Right cardiac atrium (tissue), 5 donors: ENCODE results near the gene PAX2. TPM values are rescaled to one million over a fixed set of nuclear protein-coding genes. Genes with fewer than 3 reads are reported as not detected.

Experiments used
- ATAC-seq, 2 donors: fragments of 200-7000 bp; cut with Tn5 transposase; one replicate each; pipeline versions ENCODE4 v1.8.0 to v1.9.1; 2020; ENCODE audit warnings: moderate library complexity in 2 of 2, mild to moderate bottlenecking in 1 of 2
- DNase-seq, 3 donors: peaks; one replicate each; pipeline ENCODE4 v3.0.0-alpha.2; 2020
- H3K27ac ChIP-seq: one replicate; pipeline ENCODE4 v1.5.1; 2013; ENCODE audit warnings: mild to moderate bottlenecking, low read length, control low read depth, moderate library complexity
- H3K27me3 ChIP-seq: one replicate; pipeline ENCODE4 v1.6.1; 2013; ENCODE audit not compliant: control insufficient read depth, insufficient read depth
- H3K4me1 ChIP-seq: one replicate; pipeline ENCODE4 v1.6.1; 2013; ENCODE audit warnings: low read length; ENCODE audit not compliant: control insufficient read depth, insufficient read depth
- H3K4me3 ChIP-seq: one replicate; pipeline ENCODE4 v1.5.1; 2013; ENCODE audit warnings: low read length, control low read depth
- H3K9me3 ChIP-seq: one replicate; pipeline ENCODE4 v1.6.1; 2013; ENCODE audit warnings: low read length; ENCODE audit not compliant: control insufficient read depth
- WGBS: extraction: QIAGEN DNeasy Blood & Tissue Kit; methylation state at CpG from one replicate; pipeline ENCODE4 v1.1.7; 2013; 5-methylcytosine and 5-hydroxymethylcytosine counted together
- intact Hi-C, 4 donors: fragments of 100-400 bp; cut with DNase I; formaldehyde crosslinking; loops; one replicate each; pipeline versions ENCODE4 v1.11.0 to v1.14.0; 2022 to 2023
- polyA plus RNA-seq: library from polyadenylated mRNA; stranded (reverse); fragments of 200-250 nt; gene quantifications from one replicate; pipeline ENCODE4 v1.2.3, GENCODE V29; 2013
- total RNA-seq, 4 donors: library from RNA; stranded (reverse); fragmentation: NEBNext Ultra II Directional; extraction: Animal tissue kit (Norgen Biotek cat#: 25700); gene quantifications; one replicate each; pipeline ENCODE4 v1.2.1, GENCODE V29; 2021
- donor health status: healthy with polysubstance abuse.
- donor health status: DM: no; HTN: yes; CAD: no.
- donor health status: DM: no; HTN: no; CAD: no.
- donor health status: DM: no; HTN: yes; CAD: no; lungs with severe emphysema.
- donor health status: DM: yes; HTN: yes; CAD: no.

PAX2 gene
- total and polyA plus RNA-seq, 5 donors, result not detected

DNA sequence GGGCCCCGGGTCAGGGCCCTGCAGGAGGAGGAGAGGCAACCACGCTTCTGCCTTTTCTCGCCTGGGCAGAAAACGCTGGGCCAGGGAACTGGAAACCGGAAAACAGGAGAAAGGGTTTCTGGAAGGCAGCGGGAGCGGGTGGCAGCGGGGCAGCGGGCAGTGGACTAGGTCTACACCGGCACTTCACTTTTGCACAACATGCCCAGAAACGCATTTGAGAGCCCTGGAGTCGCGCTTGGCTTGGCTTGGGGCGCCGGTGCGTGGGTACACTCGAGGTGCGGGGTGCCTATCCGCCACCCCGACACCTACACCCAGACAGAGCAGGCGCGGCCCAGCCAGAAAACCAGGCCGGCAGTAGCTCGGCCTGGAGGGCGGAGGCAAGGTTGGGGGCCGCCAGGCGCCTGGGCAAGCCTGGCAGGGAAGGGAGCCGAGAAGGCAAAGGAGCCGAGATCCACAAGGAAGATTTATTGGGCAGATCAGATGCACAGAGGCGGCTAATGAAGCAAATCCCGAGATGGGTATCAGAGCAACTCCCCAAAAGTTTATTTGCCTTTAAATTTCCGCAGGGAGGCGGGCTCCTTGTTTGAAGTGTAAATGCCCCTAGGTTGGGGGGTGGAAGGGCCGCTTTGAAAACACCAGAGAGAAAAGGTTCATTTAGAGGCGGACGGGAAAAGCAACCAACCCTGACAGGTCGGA lies 3.2 kb upstream of the PAX2 start:
- Histone ChIP-seq H3K4me3 (no peak overlapping the region), H3K27me3 (no peaks in the 10 kb centered on the region), H3K9me3 (no peaks in the 10 kb centered on the region), H3K27ac (no peak overlapping the region), H3K4me1 (peaks cover 3% of the 10 kb centered on the region)
- DNase-seq, result no peak
- intact Hi-C loops, result no loop called here
- WGBS, result 6% methylated on average over 37 of the region's 37 CpGs
- ATAC-seq, result no peak

- Histone ChIP-seq H3K4me1 (peaks cover 3% of the 10 kb centered on the region), H3K9me3 (no peaks in the 10 kb centered on the region), H3K4me3 (no peak overlapping the region), H3K27ac (no peak overlapping the region), H3K27me3 (no peaks in the 10 kb centered on the region)
- DNase-seq, result no peak
- 24% methylated on average over 7 of the region's 7 CpGs for WGBS
- ATAC-seq, result no peak
- intact Hi-C loops, result no loop called here
Observed at GRCh38 chr10:100742936-100743335, 2.4 kb upstream of the PAX2 start.

DNA sequence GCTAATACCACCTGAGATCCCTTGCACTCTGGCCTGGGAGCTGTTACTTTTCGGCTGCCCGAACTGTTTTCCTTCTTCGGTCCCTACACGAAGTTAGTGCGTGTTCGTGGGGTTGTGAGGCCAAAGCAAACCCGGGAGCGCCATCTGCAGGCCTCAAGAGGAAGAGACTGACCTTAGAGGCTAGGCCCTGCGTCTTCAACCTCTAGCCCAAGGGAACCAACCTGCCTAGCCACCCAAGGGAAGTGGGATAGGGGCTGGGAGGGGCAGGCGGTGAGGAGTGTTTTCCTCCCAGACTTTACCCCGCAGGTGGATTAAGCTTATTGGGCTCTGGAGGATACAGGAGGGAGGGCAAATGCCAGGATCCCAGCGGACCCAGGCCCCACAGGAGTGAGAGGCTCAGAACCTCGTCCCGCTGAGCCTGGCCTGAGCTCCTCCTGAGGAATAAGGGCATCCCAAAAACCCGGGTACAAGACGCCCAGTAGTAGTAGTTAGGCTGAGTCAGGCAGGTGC lies 1.7 kb upstream of the PAX2 start:
- Histone ChIP-seq H3K27me3 (no peaks in the 10 kb centered on the region), H3K9me3 (no peaks in the 10 kb centered on the region), H3K27ac (no peak overlapping the region), H3K4me1 (no peaks in the 10 kb centered on the region), H3K4me3 (no peak overlapping the region)
- DNase-seq (no peak), ATAC-seq (peak; percentile 32 to 52)
- 2% methylated on average over 16 of the region's 16 CpGs for WGBS
- intact Hi-C loops, result no loop called here

DNA sequence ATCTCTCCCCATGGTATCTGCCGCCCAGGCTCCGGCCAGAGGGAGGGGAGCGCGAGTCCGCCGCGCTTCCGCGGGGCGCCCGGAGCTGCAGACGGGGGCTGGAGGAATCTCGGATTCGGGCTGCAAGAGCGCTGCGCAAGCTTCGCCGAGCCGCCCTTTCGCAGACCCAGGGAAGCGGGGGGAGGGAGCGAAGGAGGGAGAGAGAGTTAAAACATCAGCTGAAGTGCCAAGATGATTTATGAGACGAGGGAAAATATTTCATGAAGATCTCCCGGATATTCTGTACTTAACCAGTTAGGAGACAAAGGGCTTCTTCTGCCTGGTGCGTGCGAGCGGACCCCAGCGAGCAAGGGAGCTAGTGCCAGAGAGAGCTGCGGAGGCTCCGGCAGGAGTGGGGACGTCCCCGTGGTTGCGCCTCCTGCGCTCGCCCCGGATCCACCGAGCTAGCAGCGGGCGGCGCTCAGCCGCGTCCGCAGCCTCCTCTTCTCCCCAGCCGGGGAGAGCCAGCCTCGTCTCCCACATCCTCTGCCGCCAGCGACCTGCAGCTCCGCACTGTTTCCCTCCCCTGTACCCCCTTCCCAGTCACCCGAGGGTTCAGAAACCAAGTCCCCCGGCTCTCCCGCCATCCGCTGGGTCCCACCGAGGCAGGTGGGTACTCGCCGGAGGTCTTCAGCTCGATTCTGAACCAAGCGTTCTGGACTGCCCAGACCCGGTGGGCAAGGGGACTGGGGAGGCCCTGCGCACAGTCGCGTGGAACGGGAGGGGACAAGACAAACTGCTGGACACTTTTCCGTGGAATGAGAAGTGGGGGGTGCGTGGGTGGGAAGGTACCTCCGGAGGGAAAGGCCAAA lies 1.0 kb upstream of the PAX2 start:
- ATAC-seq, result no peak
- H3K4me3 ChIP-seq, result peak overlapping the region; percentile 37
- no peaks in the 10 kb centered on the region for H3K9me3 ChIP-seq
- WGBS, result 1% methylated on average over 65 of the region's 65 CpGs
- no peaks in the 10 kb centered on the region for H3K27me3 ChIP-seq
- intact Hi-C loops, result no loop called here
- H3K27ac ChIP-seq, result no peak overlapping the region
- DNase-seq, result no peak
- no peaks in the 10 kb centered on the region for H3K4me1 ChIP-seq

- no peak for ATAC-seq
- Histone ChIP-seq H3K9me3 (no peaks in the 10 kb centered on the region), H3K4me3 (peak overlapping the region; percentile 37), H3K27me3 (no peaks in the 10 kb centered on the region), H3K27ac (no peak overlapping the region), H3K4me1 (no peaks in the 10 kb centered on the region)
- intact Hi-C loops, result no loop called here
- DNase-seq, result no peak
- 2% methylated on average over 53 of the region's 54 CpGs for WGBS
Observed at GRCh38 chr10:100745882-100746783, 751 bp downstream of the PAX2 start.

DNA sequence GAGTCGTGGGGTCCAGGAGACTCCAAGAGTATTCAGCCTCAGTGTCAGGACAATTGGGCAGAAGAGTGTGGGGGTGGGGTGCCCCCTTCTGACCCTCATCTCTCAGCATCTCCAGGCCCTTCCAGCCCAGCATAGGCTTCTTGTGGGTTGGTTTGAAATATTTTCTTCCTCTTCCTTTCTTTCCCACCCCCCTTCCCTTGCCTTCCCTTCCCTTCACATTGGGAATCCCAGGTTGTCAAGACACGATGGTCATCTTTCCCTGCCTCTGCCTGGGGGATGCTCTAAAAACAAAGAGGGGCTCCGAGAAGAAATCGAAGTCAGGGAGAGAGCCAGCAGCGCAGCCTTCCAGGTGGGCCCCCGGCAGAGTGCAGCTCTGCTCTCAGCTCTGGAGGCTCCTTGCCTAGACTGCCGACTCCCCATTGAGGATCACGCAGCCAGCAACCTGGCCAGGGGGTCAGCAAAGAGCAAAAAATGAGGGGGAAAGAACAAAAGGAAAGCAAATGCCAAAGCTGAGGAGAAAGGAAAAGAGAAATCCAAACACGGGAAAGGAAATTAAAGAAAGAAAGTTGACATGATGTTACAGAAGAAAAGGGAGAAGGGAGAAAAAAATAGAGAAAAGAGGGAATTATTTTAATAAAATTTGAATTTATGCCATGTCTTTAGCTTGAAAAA lies 1.5 kb downstream of the PAX2 start:
- no peaks in the 10 kb centered on the region for H3K27me3 ChIP-seq
- H3K4me3 ChIP-seq, result no peak overlapping the region
- intact Hi-C loops, result no loop called here
- DNase-seq (no peak), ATAC-seq (no peak)
- 9% methylated on average over 9 of the region's 9 CpGs for WGBS
- H3K4me1 ChIP-seq, result no peaks in the 10 kb centered on the region
- H3K27ac ChIP-seq, result no peak overlapping the region
- no peaks in the 10 kb centered on the region for H3K9me3 ChIP-seq

GRCh38 chr10:100747456-100748230 lies 2.3 kb downstream of the PAX2 start:
- WGBS, result 4% methylated on average over 57 of the region's 57 CpGs
- Histone ChIP-seq H3K9me3 (no peaks in the 10 kb centered on the region), H3K27ac (no peak overlapping the region), H3K4me1 (no peaks in the 10 kb centered on the region), H3K27me3 (no peaks in the 10 kb centered on the region), H3K4me3 (peak overlapping the region; percentile 28)
- DNase-seq, result no peak
- intact Hi-C loops, result no loop called here
- no peak for ATAC-seq

- H3K4me3 ChIP-seq, result peak overlapping the region; percentile 28
- DNase-seq (no peak), ATAC-seq (no peak)
- H3K9me3 ChIP-seq, result no peaks in the 10 kb centered on the region
- intact Hi-C loops, result no loop called here
- no peaks in the 10 kb centered on the region for H3K27me3 ChIP-seq
- no peaks in the 10 kb centered on the region for H3K4me1 ChIP-seq
- H3K27ac ChIP-seq, result no peak overlapping the region
- 1% methylated on average over 56 of the region's 56 CpGs for WGBS
Observed at GRCh38 chr10:100748231-100749058, 3.1 kb downstream of the PAX2 start.

GRCh38 chr10:100749059-100749308 lies 3.6 kb downstream of the PAX2 start:
- no peaks in the 10 kb centered on the region for H3K4me1 ChIP-seq
- peaks cover 1% of the 10 kb centered on the region for H3K27me3 ChIP-seq
- H3K27ac ChIP-seq, result no peak overlapping the region
- H3K9me3 ChIP-seq, result no peaks in the 10 kb centered on the region
- ATAC-seq, result no peak
- no peak overlapping the region for H3K4me3 ChIP-seq
- no peak for DNase-seq
- intact Hi-C loops, result no loop called here
- WGBS, result 3% methylated on average over 8 of the region's 8 CpGs
